ENCODE results near the gene PSMD4. TPM values are rescaled to one million over a fixed set of nuclear protein-coding genes. Genes with fewer than 3 reads are reported as not detected.
"Not testable (repeated sequence)": the region's sequence is repeated elsewhere in the genome, so short reads cannot be mapped to it uniquely, and the experiment has no call there.

The PSMD4 gene
- total RNA-seq, result 137 TPM
- long read RNA-seq, transcript PSMD4-202 (10 exons, 1,350 nt), result major isoform, 217 of 254 reads
- long read RNA-seq, transcript PSMD4-201 (10 exons, 1,333 nt), result minor isoform, 10 of 254 reads
- long read RNA-seq, partial matches to known transcripts, result 6 of 254 reads
- long read RNA-seq, other reads (novel, unspliced or antisense), result 21 of 254 reads

DNA sequence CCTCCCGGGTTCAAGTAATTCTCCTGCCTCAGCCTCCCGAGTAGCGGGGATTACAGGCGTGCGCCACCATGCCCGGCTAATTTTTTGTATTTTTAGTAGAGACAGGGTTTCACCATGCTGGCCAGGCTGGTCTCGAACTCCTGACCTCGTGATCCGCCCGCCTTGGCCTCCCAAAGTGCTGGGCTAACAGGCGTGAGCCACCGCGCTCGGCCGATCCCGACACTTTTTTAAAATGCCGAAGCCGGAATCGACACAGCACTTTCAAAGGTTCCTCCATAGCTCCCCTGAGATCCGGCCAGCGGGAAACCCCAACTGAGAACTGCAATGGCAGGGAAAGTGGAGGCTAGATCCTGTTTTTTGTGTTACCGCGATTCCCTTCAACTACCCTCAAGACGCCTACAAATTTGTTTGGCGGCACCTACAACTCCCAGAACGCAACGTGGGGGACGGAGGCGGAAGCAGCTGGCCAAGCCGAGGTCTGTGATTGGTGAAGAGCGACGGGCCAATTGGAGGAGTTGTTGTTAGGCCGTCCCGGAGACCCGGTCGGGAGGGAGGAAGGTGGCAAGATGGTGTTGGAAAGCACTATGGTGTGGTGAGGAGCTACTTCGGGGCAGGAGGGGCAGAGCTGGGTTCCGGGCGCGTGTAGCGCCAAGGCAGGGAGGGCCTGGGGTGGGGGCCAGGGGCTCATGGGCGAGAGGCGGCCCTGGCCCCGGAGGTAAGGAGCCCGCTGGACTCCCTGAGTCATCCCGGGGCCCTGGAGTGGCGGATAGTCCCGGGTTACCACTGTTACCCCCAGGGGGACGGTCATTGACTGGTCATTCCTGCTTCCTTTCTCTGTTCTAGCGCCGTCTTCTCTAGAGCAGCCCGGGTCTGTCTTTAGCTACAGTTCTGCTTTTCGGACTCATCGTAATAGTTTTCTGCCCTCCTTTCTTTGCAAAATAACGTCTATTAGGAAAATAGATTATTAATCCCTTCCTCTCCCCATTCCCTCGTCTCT lies at the start of gene PSMD4:
Gene PSMD4 (plus strand): TSS at position 518 of the 997 bp plus-strand sequence. CDS start 49 bp downstream, at position 567.
- DNase-seq (ENCODE audit: low spot score), result peak; percentile 97
- intact Hi-C loops (cut with DNase I), result loop anchor here (2.0 kb wide), 2 partner anchors 28 to 56 kb away; partner anchors contain the start of genes PIP5K1A and ZNF687

DNA sequence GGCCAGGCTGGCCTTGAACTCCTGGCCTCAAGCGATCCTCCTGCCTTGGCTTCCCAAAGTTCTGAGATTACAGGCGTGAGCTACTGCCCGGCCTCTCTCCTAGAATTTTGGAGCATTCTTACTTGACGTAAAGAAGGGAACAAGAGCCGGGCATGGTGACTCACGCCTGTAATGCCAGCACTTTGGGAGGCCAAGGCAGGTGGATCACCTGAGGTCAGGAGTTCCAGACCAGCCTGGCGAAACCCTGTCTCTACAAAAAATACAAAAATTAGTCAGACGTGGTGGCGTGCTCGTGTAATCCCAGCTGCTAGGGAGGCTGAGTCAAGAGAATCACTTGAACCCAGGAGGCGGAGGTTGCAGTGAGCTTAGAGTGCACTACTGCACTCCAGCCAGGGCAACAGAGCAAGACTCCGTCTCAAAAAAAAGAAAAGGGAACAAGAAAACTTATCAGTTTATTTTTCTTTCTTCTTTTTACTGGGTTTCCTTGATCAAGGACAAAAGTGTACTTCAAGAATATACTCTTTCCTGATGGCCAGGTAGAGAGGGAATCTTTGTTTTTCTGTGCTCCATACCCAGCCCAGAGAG lies 49.1 kb upstream of the PSMD4 start:
- intact Hi-C loops (cut with DNase I); DNase-seq (ENCODE audit: low spot score): not testable (repeated sequence)

GRCh38 chr1:151210830-151211229 lies 43.7 kb upstream of the PSMD4 start:
- DNase-seq (ENCODE audit: low spot score), result no peak
- intact Hi-C loops (cut with DNase I), result no loop called here

DNA sequence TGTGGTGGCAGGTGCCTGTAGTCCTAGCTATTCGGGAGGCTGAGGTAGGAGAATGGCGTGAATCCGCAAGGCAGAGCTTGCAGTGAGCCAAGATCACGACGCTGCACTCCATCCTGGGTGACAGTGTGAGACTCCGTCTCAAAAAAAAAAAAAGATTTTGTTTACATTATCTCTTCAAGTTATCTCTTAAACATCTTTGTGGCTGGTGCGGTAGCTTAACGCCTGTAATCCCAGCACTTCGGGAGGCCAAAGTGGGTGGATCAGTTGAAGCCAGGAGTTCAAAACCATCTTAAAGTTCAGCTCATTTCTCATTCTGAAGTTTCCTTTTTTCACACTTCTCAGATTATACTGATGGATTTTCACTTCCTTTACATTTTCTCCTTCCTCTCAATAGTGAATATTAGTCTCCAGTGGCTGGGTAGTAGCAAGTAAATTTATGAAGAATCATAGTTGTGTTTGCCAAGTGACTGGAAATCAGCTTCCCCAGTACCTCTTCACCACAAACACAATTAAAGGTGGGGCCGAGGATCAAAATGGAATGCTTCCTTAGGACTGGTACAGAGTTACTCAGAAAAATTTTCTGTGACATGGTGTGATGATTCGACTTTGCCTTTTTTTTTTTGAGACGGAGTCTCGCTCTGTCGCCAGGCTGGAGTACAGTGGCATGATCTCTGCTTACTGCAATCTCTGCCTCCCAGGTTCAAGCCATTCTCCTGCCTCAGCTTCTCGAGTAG lies 42.4 kb upstream of the PSMD4 start:
- intact Hi-C loops (cut with DNase I), result no loop called here

GRCh38 chr1:151213560-151213959 lies 41.0 kb upstream of the PSMD4 start:
- DNase-seq (ENCODE audit: low spot score), result no peak
- intact Hi-C loops (cut with DNase I), result no loop called here

More for the DNA sequence above, 42.4 kb upstream of the PSMD4 start:
- no peak for DNase-seq (ENCODE audit: low spot score)

DNA sequence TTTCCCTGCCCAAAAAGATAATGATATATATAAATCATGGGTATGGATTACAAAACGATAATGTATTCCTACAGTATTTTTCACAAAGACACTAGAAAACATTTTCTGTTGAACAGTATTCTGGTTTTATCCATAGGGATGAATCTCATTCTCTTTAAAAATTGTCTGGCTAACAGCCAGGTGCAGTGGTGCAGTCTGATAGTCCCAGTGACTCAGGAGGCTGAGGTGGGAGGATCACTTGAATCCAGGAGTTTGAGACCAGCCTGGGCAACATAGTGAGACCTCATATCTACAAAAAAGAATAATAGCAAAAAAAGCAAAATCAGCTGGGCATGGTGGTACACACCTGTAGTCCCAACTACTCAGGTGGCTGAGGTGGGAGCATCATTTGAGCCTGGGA lies 32.9 kb upstream of the PSMD4 start:
- DNase-seq (ENCODE audit: low spot score), result no peak
- intact Hi-C loops (cut with DNase I), result no loop called here

- intact Hi-C loops (cut with DNase I), result no loop called here
These were observed 32.4 kb upstream of the PSMD4 start for GRCh38 chr1:151222130-151222529.

DNA sequence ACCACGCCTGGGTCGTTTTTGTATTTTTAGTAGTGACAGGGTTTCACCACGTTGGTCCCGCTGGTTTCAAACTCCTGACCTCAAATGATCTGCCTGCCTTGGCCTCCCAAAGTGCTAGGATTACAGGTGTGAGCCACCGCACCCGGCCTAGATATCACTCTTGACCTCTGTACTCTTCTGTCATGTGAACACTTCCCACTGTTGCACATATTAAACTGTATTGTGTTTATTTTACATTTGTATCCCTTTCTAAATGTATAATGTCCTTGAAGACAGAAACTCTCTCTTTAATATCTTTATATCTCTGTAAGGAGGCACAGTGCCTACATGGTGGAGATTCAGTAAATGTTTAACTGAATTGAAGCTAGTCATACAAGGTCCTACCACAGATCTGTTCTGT lies 19.3 kb upstream of the PSMD4 start:
- DNase-seq (ENCODE audit: low spot score), result no peak
- intact Hi-C loops (cut with DNase I), result no loop called here

More at GRCh38 chr1:151222130-151222529, 32.4 kb upstream of the PSMD4 start:
- DNase-seq (ENCODE audit: low spot score), result no peak

GRCh38 chr1:151237678-151238466 lies 16.7 kb upstream of the PSMD4 start:
- DNase-seq (ENCODE audit: low spot score), result no peak
- intact Hi-C loops (cut with DNase I), result no loop called here

DNA sequence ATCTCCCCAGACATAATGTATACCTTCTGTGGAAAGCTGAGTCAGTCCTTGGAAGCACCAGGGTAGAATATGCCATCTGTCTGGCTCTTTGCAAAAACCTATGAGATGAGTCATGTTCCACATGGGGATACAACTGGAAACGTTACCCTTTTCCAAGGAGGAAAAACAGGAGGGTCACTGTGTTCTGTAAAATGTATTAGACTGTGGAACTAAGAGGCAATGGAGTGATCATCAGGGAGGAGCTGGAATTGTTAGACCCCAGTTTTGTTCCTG lies 16.1 kb upstream of the PSMD4 start:
- no peak for DNase-seq (ENCODE audit: low spot score)
- intact Hi-C loops (cut with DNase I), result no loop called here

- intact Hi-C loops (cut with DNase I), result no loop called here
These were observed 12.1 kb upstream of the PSMD4 start for GRCh38 chr1:151242442-151242841.

GRCh38 chr1:151243683-151244216 lies 10.8 kb upstream of the PSMD4 start:
- intact Hi-C loops (cut with DNase I), result no loop called here
- no peak for DNase-seq (ENCODE audit: low spot score)

More at GRCh38 chr1:151242442-151242841, 12.1 kb upstream of the PSMD4 start:
- no peak for DNase-seq (ENCODE audit: low spot score)

GRCh38 chr1:151246786-151247185 lies 7.7 kb upstream of the PSMD4 start:
- intact Hi-C loops (cut with DNase I), result no loop called here
- DNase-seq (ENCODE audit: low spot score), result no peak

DNA sequence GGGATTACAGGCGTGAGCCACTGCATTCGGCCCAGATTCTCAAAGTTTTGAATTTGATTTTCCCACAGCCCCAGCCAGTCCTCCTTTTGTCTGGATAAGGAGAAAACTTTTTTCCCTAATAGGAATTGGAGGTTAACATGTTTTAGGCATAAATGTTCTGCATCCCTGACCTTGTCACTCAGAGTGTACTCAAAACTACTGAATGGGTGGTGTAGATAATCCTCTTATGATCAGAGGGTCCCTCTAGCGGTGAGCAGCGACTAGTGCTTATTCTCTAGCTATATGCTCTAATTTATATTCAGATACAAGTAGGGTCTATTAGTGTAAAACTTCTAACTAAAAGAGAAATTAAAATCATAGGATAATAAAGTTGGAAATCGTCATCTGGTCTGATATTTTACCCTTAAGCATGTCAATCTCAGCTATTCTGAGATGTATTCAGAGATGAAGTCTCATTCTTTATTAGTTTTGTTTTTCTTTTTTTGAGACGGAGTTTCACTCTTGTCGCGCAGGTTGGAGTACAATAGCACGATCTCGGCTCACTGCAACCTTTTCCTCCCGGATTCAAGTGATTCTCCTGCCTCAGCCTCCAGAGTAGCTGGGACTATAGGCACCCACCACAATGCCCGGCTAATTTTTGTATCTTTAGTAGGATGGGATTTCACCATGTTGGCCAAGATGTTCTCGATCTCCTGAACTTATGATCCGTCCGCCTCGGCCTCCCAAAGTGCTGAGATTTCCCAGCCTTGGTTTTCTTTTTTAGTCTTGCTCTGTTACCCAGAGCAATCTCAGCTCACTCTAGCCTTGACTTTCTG lies 2.7 kb upstream of the PSMD4 start:
- no peak for DNase-seq (ENCODE audit: low spot score)
- intact Hi-C loops (cut with DNase I), result loop anchor here (1.0 kb wide), 1 partner anchor 57 kb away; no protein-coding TSS in a partner anchor

DNA sequence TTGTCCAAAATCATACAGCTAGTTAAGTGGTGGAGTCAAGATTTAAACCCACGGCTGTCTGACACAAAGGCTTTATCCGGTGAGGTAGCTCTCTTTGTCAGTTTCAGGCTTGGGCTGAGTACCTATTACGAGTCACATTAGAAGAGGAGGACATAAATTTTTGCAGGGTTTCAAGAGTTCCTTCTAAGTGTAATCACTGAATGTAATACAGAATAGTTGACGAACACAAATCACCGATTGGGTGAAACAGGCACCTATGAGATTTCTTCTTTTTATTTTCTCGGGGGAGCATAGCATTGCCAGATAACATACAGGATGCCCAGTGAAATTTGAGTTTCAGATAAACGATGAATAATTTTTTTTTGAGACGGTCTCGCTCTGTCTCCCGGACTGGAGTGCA lies 847 bp downstream of the PSMD4 start:
- intact Hi-C loops (cut with DNase I), result loop anchor here (2.0 kb wide), 2 partner anchors 27 to 57 kb away; partner anchors contain the start of genes PIP5K1A and ZNF687

GRCh38 chr1:151259351-151259750 lies 4.8 kb downstream of the PSMD4 start:
- intact Hi-C loops (cut with DNase I), result no loop called here
- no peak for DNase-seq (ENCODE audit: low spot score)

More for the DNA sequence above, 847 bp downstream of the PSMD4 start:
- no peak for DNase-seq (ENCODE audit: low spot score)

DNA sequence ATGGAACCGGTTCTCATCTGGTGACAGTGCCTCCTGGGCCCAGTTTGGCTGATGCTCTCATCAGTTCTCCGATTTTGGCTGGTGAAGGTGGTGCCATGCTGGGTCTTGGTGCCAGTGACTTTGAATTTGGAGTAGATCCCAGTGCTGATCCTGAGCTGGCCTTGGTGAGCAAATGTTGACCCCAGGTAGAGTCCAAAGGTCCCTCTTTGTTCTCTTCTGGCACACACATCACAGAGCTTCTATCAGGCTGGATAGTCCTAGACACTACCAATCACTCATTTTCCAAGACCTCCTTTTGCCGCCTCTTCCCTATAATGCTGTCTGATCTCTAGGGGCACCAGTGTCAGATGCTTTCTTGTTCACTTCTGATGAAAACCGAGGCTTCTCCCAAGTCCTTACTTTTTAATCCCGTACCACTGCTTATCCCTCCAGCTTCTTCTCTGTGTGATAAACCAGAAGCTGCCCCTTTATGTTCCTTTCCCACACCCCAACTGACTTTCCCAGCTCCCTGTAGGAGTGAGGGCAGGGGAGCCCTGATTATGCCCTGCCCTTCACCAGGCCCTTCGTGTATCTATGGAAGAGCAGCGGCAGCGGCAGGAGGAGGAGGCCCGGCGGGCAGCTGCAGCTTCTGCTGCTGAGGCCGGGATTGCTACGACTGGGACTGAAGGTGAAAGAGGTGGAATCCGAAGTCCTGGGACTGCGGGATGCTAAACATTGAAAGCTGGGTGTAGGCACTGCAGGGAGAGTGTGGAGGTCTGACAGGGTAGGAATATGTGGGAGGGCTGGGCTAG lies 11.1 kb downstream of the PSMD4 start:
- intact Hi-C loops (cut with DNase I), result no loop called here
- DNase-seq (ENCODE audit: low spot score), result no peak
